Endothelial cell of umbilical vein (primary cell): ENCODE results near the gene GATD1. TPM values are rescaled to one million over a fixed set of nuclear protein-coding genes. Genes with fewer than 3 reads are reported as not detected.

Source experiments
- BruUV-seq: library from RNA; stranded (reverse); fragments of 400-500 nt; replicated peaks from 2 replicates; lab custom pipeline; 2021; lab: Mats Ljungman, UMichigan
- CTCF ChIA-PET: fragments of 300-600, 350-600 bp; sonication (Branson Sonifier 250); formaldehyde crosslinking; loops from one replicate; lab custom pipeline; 2021; ENCODE audit warnings: antibody characterized with exemption, inconsistent platforms; lab: Charles Lee
- POLR2A ChIA-PET: fragments of 300-600, 350-600 bp; sonication (Branson Sonifier 250); formaldehyde crosslinking; loops from one replicate; lab custom pipeline; 2021; ENCODE audit warnings: antibody characterized with exemption, inconsistent platforms; lab: Charles Lee
- DNase-seq: peaks from one replicate; pipeline ENCODE4 v3.0.0-alpha.2; 2011; ENCODE audit warnings: low read depth, low spot score
- FAIRE-seq: peaks from 2 replicates; lab custom pipeline; 2011; peaks lifted over from hg19 to GRCh38; lab: Jason Lieb, UNC
- H2AFZ ChIP-seq: 2 replicates; pipeline ENCODE4 v1.6.0; 2012; ENCODE audit warnings: low read depth, low read length, control low read depth, inconsistent platforms
- H3K27ac ChIP-seq: 2 replicates; pipeline ENCODE4 v1.5.1; 2011; ENCODE audit warnings: low read depth, mild to moderate bottlenecking, control low read depth, low read length, moderate library complexity; ENCODE audit not compliant: insufficient read depth
- H3K27me3 ChIP-seq, 2 experiments: 2 replicates each; pipeline versions ENCODE4 v1.6.0 to v1.6.1; 2011; ENCODE audit warnings: low read length in 2 of 2, mixed read lengths in 1 of 2; ENCODE audit not compliant: control insufficient read depth in 2 of 2, insufficient read depth in 2 of 2
- H3K36me3 ChIP-seq, 2 experiments: 2 replicates in 1 of 2; 3 replicates in 1 of 2; pipeline ENCODE4 v1.5.1; 2011; ENCODE audit warnings: low read length in 2 of 2, mild to moderate bottlenecking in 1 of 2, moderate library complexity in 1 of 2; ENCODE audit not compliant: control insufficient read depth in 2 of 2, insufficient read depth in 2 of 2; ENCODE audit errors: extremely low read depth in 1 of 2
- H3K4me1 ChIP-seq: 3 replicates; pipeline ENCODE4 v1.5.1; 2011; ENCODE audit warnings: mild to moderate bottlenecking, low read length; ENCODE audit not compliant: control insufficient read depth, insufficient read depth; ENCODE audit errors: extremely low read depth
- H3K4me2 ChIP-seq: 2 replicates; pipeline ENCODE4 v1.6.1; 2011; ENCODE audit warnings: low read length, control low read depth, mixed read lengths; ENCODE audit not compliant: insufficient read depth
- H3K4me3 ChIP-seq, 3 experiments: fragments of 200-600 bp in 1 of 3; sonication (generic), shearing (Covaris generic) in 1 of 3; replicated peaks in 1 of 3; 2 replicates each; pipeline ENCODE4 v1.5.1; 2011 to 2016; ENCODE audit warnings: control low read depth in 3 of 3, low read length in 3 of 3, mild to moderate bottlenecking in 2 of 3, inconsistent platforms in 1 of 3, low read depth in 1 of 3, moderate library complexity in 1 of 3; ENCODE audit not compliant: insufficient read depth in 1 of 3
- H3K79me2 ChIP-seq: 2 replicates; pipeline ENCODE4 v1.6.0; 2012; ENCODE audit warnings: low read length, inconsistent platforms; ENCODE audit not compliant: control insufficient read depth, insufficient read depth
- H3K9ac ChIP-seq: replicated peaks from 2 replicates; pipeline ENCODE3; 2011; ENCODE audit warnings: low read length, control low read depth; ENCODE audit not compliant: insufficient read depth; ENCODE audit errors: extremely low read depth
- H3K9me1 ChIP-seq: replicated peaks from 3 replicates; pipeline ENCODE4 v1.6.0; 2011; ENCODE audit warnings: mild to moderate bottlenecking, low read length; ENCODE audit not compliant: control insufficient read depth, insufficient read depth; ENCODE audit errors: extremely low read depth
- H3K9me3 ChIP-seq: replicated peaks from 2 replicates; pipeline ENCODE4 v1.5.1; 2012; ENCODE audit warnings: low read length, inconsistent platforms; ENCODE audit not compliant: control insufficient read depth, insufficient read depth
- H4K20me1 ChIP-seq: replicated peaks from 2 replicates; pipeline ENCODE3; 2011; ENCODE audit warnings: mild to moderate bottlenecking, low read length; ENCODE audit not compliant: control insufficient read depth, insufficient read depth; ENCODE audit errors: extremely low read depth
- EZH2 ChIP-seq: IDR thresholded peaks from 2 replicates; pipeline ENCODE4 v1.6.1; 2012; ENCODE audit warnings: borderline replicate concordance, low read depth, mild to moderate bottlenecking, moderate library complexity, low read length, inconsistent platforms; ENCODE audit not compliant: severe bottlenecking
- FOS ChIP-seq: IDR thresholded peaks from 2 replicates; pipeline ENCODE4 v1.6.1; 2011; ENCODE audit warnings: mild to moderate bottlenecking, low read length, moderate library complexity, borderline replicate concordance; ENCODE audit not compliant: insufficient read depth
- GATA2 ChIP-seq: IDR thresholded peaks from 2 replicates; pipeline ENCODE4 v1.7.0; 2011; ENCODE audit warnings: low read depth, mild to moderate bottlenecking, moderate library complexity, mixed read lengths, low read length; ENCODE audit not compliant: insufficient read length, insufficient read depth
- JUN ChIP-seq: IDR thresholded peaks from 2 replicates; pipeline ENCODE4 v1.6.1; 2011; ENCODE audit warnings: borderline replicate concordance, low read depth; ENCODE audit not compliant: insufficient read length, insufficient read depth
- MYC ChIP-seq: IDR thresholded peaks from one replicate; pipeline ENCODE4 v1.6.1; 2011; ENCODE audit warnings: mild to moderate bottlenecking, low read depth, low read length
- POLR2A ChIP-seq: IDR thresholded peaks from 2 replicates; pipeline ENCODE4 v1.6.1; 2012; ENCODE audit warnings: low read depth, mild to moderate bottlenecking, control low read depth, low read length
- POLR2AphosphoS5 ChIP-seq: IDR thresholded peaks from 2 replicates; pipeline ENCODE4 v1.6.1; 2012; ENCODE audit warnings: low read depth, mild to moderate bottlenecking, control low read depth, low read length, moderate library complexity; ENCODE audit not compliant: insufficient read depth
- dilution Hi-C: fragments of 300-500 bp; cut with MboI; formaldehyde crosslinking; loops from one replicate; pipeline ENCODE4 v1.15.0; 2019; ENCODE audit warnings: low sequenced_read_pairs; ENCODE audit not compliant: extremely low pct_ligation_motif_present
- intact Hi-C: fragments of 100-400 bp; cut with micrococcal nuclease; formaldehyde crosslinking; loops from one replicate; pipeline ENCODE4 v1.10.0; 2022
- polyA plus RNA-seq, 4 experiments: library from polyadenylated mRNA; depleted of rRNA in 3 of 4; stranded (reverse) in 3 of 4; unstranded in 1 of 4; fragments of >200 nt; gene quantifications; 2 replicates each; pipeline versions ENCODE4 v1.2.1 to v1.2.3, GENCODE V29; 2011 to 2012; ENCODE audit warnings: missing spikeins in 1 of 4
- small RNA-seq: library from RNA; depleted of rRNA; stranded (forward); fragments of <200 nt; gene quantifications from one replicate; pipeline ENCODE3, GENCODE V24; 2012; ENCODE audit warnings: low replicate concordance, low read depth; ENCODE audit not compliant: insufficient read depth, insufficient read length
- total RNA-seq: library from RNA; stranded (reverse); gene quantifications from 2 replicates; pipeline ENCODE4 v1.2.3, GENCODE V29; 2021
- TF ChIP-seq, protein P1 (sequence below), 2 donors: IDR thresholded peaks; 1 replicate in 1 of 2; 2 replicates in 1 of 2; pipeline ENCODE4 v1.5.1; 2011; ENCODE audit warnings: low read length in 2 of 2, mild to moderate bottlenecking in 2 of 2, moderate library complexity in 2 of 2, control low read depth in 1 of 2, inconsistent platforms in 1 of 2, low read depth in 1 of 2; ENCODE audit not compliant: insufficient read depth in 1 of 2; ENCODE audit errors: extremely low read depth in 1 of 2
- TF ChIP-seq, protein P2 (sequence below): IDR thresholded peaks from 2 replicates; pipeline ENCODE4 v1.6.1; 2011; ENCODE audit not compliant: insufficient read depth, insufficient read length

The GATD1 gene
- total and polyA plus RNA-seq, 2 donors (not counting 3 experiments of a cell fraction or from before 2014, with no cell fraction given) = 70.6 to 83.1 TPM

DNA sequence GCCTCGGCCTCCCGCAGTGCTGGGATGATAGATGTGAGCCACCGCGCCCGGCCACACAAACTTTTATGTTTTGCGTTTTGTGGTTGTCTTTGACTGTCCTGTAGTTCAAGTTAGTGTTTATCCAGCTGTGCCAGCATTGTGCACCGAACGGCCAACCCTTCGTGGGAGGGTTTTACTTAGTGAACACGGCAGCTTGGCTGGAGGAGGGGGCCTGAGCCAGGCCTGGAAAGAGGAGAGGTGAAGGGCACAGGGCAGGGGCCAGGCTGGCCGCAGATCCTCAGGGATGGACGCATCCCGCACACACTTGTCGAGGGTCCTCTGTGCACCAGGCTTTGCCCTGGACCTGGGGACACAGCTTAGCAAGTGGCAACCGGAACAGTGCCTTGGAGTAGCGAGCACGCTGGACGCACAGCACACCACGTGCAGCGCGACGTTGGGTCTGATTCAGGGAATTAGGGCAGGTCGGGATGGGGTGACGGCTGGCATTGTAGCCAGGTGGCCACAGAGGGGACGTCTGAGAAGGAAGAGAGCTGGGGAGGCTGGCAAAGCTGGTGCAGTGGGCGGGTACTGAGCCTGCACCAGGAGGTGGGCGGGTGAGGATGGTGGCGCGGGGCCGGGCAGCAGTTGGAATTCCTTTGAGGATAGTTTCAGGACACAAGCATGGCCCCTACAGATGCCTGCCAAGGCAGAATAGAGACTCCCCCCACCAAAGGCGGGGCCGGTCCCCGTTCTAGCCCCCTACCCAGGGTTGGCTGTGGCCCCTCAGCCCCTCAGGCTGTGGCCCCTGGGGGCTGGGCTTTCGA is 57.9 kb downstream of the GATD1 start:
- intact Hi-C loops (no loop called here), dilution Hi-C loops (no loop called here)
- no peak overlapping the region for H2AFZ ChIP-seq
- no peaks in the 10 kb centered on the region for H3K79me2 ChIP-seq
- ChIA-PET POLR2A (no interaction called here), CTCF (interaction anchor here (1.2 to 2.0 kb wide), 4 partner anchors 12 to 165 kb away, joined by 4 to 8 read pairs (median 6); partner anchors contain the start of genes DEAF1 and TMEM80)
- H3K9me3 ChIP-seq = no peaks in the 10 kb centered on the region
- no peaks in the 10 kb centered on the region for H4K20me1 ChIP-seq
- no peaks in the 10 kb centered on the region for H3K36me3 ChIP-seq
- no peaks in the 10 kb centered on the region for H3K9me1 ChIP-seq
- FAIRE-seq (no peak), DNase-seq (no peak)
- H3K4me2 ChIP-seq = no peak overlapping the region
- no peak overlapping the region for H3K4me3 ChIP-seq
- peaks cover 12 to 15% of the 10 kb centered on the region in 2 experiments for H3K27me3 ChIP-seq
- peaks cover 3% of the 10 kb centered on the region for H3K4me1 ChIP-seq
- BruUV-seq = no TSS peak
- no peak overlapping the region for H3K9ac ChIP-seq
- TF ChIP-seq MYC (no peak), POLR2A (no peak), GATA2 (no peak), FOS (no peak), EZH2 (no peak), JUN (no peak), POLR2AphosphoS5 (no peak)
- TF ChIP-seq, protein P1, sequence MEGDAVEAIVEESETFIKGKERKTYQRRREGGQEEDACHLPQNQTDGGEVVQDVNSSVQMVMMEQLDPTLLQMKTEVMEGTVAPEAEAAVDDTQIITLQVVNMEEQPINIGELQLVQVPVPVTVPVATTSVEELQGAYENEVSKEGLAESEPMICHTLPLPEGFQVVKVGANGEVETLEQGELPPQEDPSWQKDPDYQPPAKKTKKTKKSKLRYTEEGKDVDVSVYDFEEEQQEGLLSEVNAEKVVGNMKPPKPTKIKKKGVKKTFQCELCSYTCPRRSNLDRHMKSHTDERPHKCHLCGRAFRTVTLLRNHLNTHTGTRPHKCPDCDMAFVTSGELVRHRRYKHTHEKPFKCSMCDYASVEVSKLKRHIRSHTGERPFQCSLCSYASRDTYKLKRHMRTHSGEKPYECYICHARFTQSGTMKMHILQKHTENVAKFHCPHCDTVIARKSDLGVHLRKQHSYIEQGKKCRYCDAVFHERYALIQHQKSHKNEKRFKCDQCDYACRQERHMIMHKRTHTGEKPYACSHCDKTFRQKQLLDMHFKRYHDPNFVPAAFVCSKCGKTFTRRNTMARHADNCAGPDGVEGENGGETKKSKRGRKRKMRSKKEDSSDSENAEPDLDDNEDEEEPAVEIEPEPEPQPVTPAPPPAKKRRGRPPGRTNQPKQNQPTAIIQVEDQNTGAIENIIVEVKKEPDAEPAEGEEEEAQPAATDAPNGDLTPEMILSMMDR (IDR thresholded peaks at IDR 0.05; ENCODE audit: extremely low read depth in 1 of 2, insufficient read depth in 1 of 2, low read depth in 1 of 2, low read length in 2 of 2) = no peak
- TF ChIP-seq, protein P2, sequence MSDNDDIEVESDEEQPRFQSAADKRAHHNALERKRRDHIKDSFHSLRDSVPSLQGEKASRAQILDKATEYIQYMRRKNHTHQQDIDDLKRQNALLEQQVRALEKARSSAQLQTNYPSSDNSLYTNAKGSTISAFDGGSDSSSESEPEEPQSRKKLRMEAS = no peak
- no peak overlapping the region for H3K27ac ChIP-seq

Small RNAs within 50 kb of the gene (small RNA-seq; reads per million reads assigned to genes)
- gene SNORA52 = not detected

Other genes with a start within 250 kb of the GATD1 start
- gene HRAS, start 241.9 kb downstream of the GATD1 start, total RNA-seq = 103 TPM in 2 replicates
- gene HRAS, start 241.9 kb downstream of the GATD1 start, polyA plus RNA-seq = 105 and 109 TPM in 2 replicates
- gene LRRC56, start 240.0 kb downstream of the GATD1 start, total RNA-seq = 0.55 and 0.90 TPM in 2 replicates
- 0.47 and 0.64 TPM in 2 replicates for gene LRRC56, start 240.0 kb downstream of the GATD1 start, polyA plus RNA-seq
- gene LMNTD2, start 216.7 kb downstream of the GATD1 start, total RNA-seq = 1.8 and 2.1 TPM in 2 replicates
- gene LMNTD2, start 216.7 kb downstream of the GATD1 start, polyA plus RNA-seq = 2.6 and 3.9 TPM in 2 replicates
- gene RASSF7, start 216.5 kb downstream of the GATD1 start, total RNA-seq = 12.2 and 14.1 TPM in 2 replicates
- gene RASSF7, start 216.5 kb downstream of the GATD1 start, polyA plus RNA-seq = 19.9 and 27.9 TPM in 2 replicates
- gene PHRF1, start 201.0 kb downstream of the GATD1 start, total RNA-seq = 38.8 and 39.4 TPM in 2 replicates
- 14.2 and 14.8 TPM in 2 replicates for gene PHRF1, start 201.0 kb downstream of the GATD1 start, polyA plus RNA-seq
- gene IRF7, start 161.5 kb downstream of the GATD1 start, total RNA-seq = 12.3 and 14.7 TPM in 2 replicates
- 12.6 and 23.3 TPM in 2 replicates for gene IRF7, start 161.5 kb downstream of the GATD1 start, polyA plus RNA-seq
- not detected in 2 replicates for gene CDHR5, start 152.5 kb downstream of the GATD1 start, total RNA-seq
- not detected in 2 replicates for gene CDHR5, start 152.5 kb downstream of the GATD1 start, polyA plus RNA-seq
- gene SCT, start 150.3 kb downstream of the GATD1 start, total RNA-seq = not detected in 2 replicates
- not detected in 2 replicates for gene SCT, start 150.3 kb downstream of the GATD1 start, polyA plus RNA-seq
- 0.24 TPM in 1 of 2 replicates, not detected in the other for gene DRD4, start 140.2 kb downstream of the GATD1 start, total RNA-seq
- not detected in 2 replicates for gene DRD4, start 140.2 kb downstream of the GATD1 start, polyA plus RNA-seq
- 50.3 and 55.7 TPM in 2 replicates for gene DEAF1, start 82.3 kb downstream of the GATD1 start, total RNA-seq
- gene DEAF1, start 82.3 kb downstream of the GATD1 start, polyA plus RNA-seq = 43.6 and 45.5 TPM in 2 replicates
- 24.1 and 26.6 TPM in 2 replicates for gene TMEM80, start 81.7 kb downstream of the GATD1 start, total RNA-seq
- 17.9 and 21.2 TPM in 2 replicates for gene TMEM80, start 81.7 kb downstream of the GATD1 start, polyA plus RNA-seq
- gene EPS8L2, start 71.3 kb downstream of the GATD1 start, total RNA-seq = 6.0 and 12.5 TPM in 2 replicates
- gene EPS8L2, start 71.3 kb downstream of the GATD1 start, polyA plus RNA-seq = 5.2 and 5.9 TPM in 2 replicates
- 287 and 294 TPM in 2 replicates for gene TALDO1, start 30.0 kb downstream of the GATD1 start, total RNA-seq
- gene TALDO1, start 30.0 kb downstream of the GATD1 start, polyA plus RNA-seq = 184 and 211 TPM in 2 replicates
- 0.40 and 0.83 TPM in 2 replicates for gene CEND1, start 12.6 kb upstream of the GATD1 start, total RNA-seq
- 0.15 and 0.27 TPM in 2 replicates for gene CEND1, start 12.6 kb upstream of the GATD1 start, polyA plus RNA-seq
- 24.9 and 29.3 TPM in 2 replicates for gene SLC25A22, start 20.8 kb upstream of the GATD1 start, total RNA-seq
- 24.5 and 27.4 TPM in 2 replicates for gene SLC25A22, start 20.8 kb upstream of the GATD1 start, polyA plus RNA-seq
- 30.6 and 30.7 TPM in 2 replicates for gene PIDD1, start 27.7 kb upstream of the GATD1 start, total RNA-seq
- gene PIDD1, start 27.7 kb upstream of the GATD1 start, polyA plus RNA-seq = 28.2 and 41.0 TPM in 2 replicates
- gene RPLP2, start 32.5 kb upstream of the GATD1 start, total RNA-seq = 1,644 and 1,739 TPM in 2 replicates
- 1,579 and 3,225 TPM in 2 replicates for gene RPLP2, start 32.5 kb upstream of the GATD1 start, polyA plus RNA-seq
- 75.6 and 83.0 TPM in 2 replicates for gene PNPLA2, start 41.4 kb upstream of the GATD1 start, total RNA-seq
- gene PNPLA2, start 41.4 kb upstream of the GATD1 start, polyA plus RNA-seq = 73.1 and 80.3 TPM in 2 replicates
- 8.4 and 9.7 TPM in 2 replicates for gene CRACR2B, start 50.4 kb upstream of the GATD1 start, total RNA-seq
- gene CRACR2B, start 50.4 kb upstream of the GATD1 start, polyA plus RNA-seq = 9.3 and 10.7 TPM in 2 replicates
- gene CD151, start 55.5 kb upstream of the GATD1 start, total RNA-seq = 515 and 605 TPM in 2 replicates
- gene CD151, start 55.5 kb upstream of the GATD1 start, polyA plus RNA-seq = 1,090 and 1,522 TPM in 2 replicates
- gene POLR2L, start 65.0 kb upstream of the GATD1 start, total RNA-seq = 252 and 259 TPM in 2 replicates
- gene POLR2L, start 65.0 kb upstream of the GATD1 start, polyA plus RNA-seq = 146 and 173 TPM in 2 replicates
- 86.5 and 114 TPM in 2 replicates for gene TSPAN4, start 65.4 kb upstream of the GATD1 start, total RNA-seq
- 199 and 238 TPM in 2 replicates for gene TSPAN4, start 65.4 kb upstream of the GATD1 start, polyA plus RNA-seq
- 86.2 and 89.8 TPM in 2 replicates for gene CHID1, start 133.3 kb upstream of the GATD1 start, total RNA-seq
- 98.2 and 107 TPM in 2 replicates for gene CHID1, start 133.3 kb upstream of the GATD1 start, polyA plus RNA-seq
- 92.5 and 92.6 TPM in 2 replicates for gene AP2A2, start 148.4 kb upstream of the GATD1 start, total RNA-seq
- gene AP2A2, start 148.4 kb upstream of the GATD1 start, polyA plus RNA-seq = 89.5 and 109 TPM in 2 replicates